ENCODE measurements around the gene DAPK2.
"Not testable (repeated sequence)": the region's sequence is repeated elsewhere in the genome, so short reads cannot be mapped to it uniquely, and the experiment has no call there.

DAPK2 gene

GRCh38 chr15:64058279-64058678 lies 12.0 kb upstream of the DAPK2 start:
- DNase-seq (ENCODE audit: low read depth in 3 of 3, low spot score in 1 of 3) = no peak

- not testable (repeated sequence) for DNase-seq (ENCODE audit: low read depth in 3 of 3, low spot score in 1 of 3)
These were observed 7.4 kb upstream of the DAPK2 start for GRCh38 chr15:64053674-64054073.

- DNase-seq (ENCODE audit: low read depth in 3 of 3, low spot score in 1 of 3) = no peak
These were observed 6.7 kb upstream of the DAPK2 start for GRCh38 chr15:64052925-64053491.

GRCh38 chr15:64051407-64052259 lies 5.3 kb upstream of the DAPK2 start:
- DNase-seq (ENCODE audit: low read depth in 3 of 3, low spot score in 1 of 3) = no peak

GRCh38 chr15:64051093-64051402 lies 4.8 kb upstream of the DAPK2 start:
- DNase-seq (ENCODE audit: low read depth in 3 of 3, low spot score in 1 of 3) = no peak

GRCh38 chr15:64050281-64051092 lies 4.2 kb upstream of the DAPK2 start:
- DNase-seq (ENCODE audit: low read depth in 3 of 3, low spot score in 1 of 3) = no peak

- DNase-seq (ENCODE audit: low read depth in 3 of 3, low spot score in 1 of 3) = no peak
These were observed 2.6 kb upstream of the DAPK2 start for GRCh38 chr15:64048781-64049460.

GRCh38 chr15:64045774-64046420 lies 388 bp downstream of the DAPK2 start:
- DNase-seq (ENCODE audit: low read depth in 3 of 3, low spot score in 1 of 3) = no peak

- no peak for DNase-seq (ENCODE audit: low read depth in 3 of 3, low spot score in 1 of 3)
These were observed 1.2 kb downstream of the DAPK2 start for GRCh38 chr15:64045101-64045435.

GRCh38 chr15:64044300-64045100 lies 1.8 kb downstream of the DAPK2 start:
- no peak for DNase-seq (ENCODE audit: low read depth in 3 of 3, low spot score in 1 of 3)

- no peak for DNase-seq (ENCODE audit: low read depth in 3 of 3, low spot score in 1 of 3)
These were observed 7.2 kb downstream of the DAPK2 start for GRCh38 chr15:64038878-64039610.

- no peak for DNase-seq (ENCODE audit: low read depth in 3 of 3, low spot score in 1 of 3)
These were observed 8.3 kb downstream of the DAPK2 start for GRCh38 chr15:64037966-64038365.

- no peak for DNase-seq (ENCODE audit: low read depth in 3 of 3, low spot score in 1 of 3)
These were observed 9.2 kb downstream of the DAPK2 start for GRCh38 chr15:64037116-64037515.

GRCh38 chr15:64035525-64035924 lies 10.8 kb downstream of the DAPK2 start:
- no peak for DNase-seq (ENCODE audit: low read depth in 3 of 3, low spot score in 1 of 3)

- DNase-seq (ENCODE audit: low read depth in 3 of 3, low spot score in 1 of 3) = no peak
These were observed 11.8 kb downstream of the DAPK2 start for GRCh38 chr15:64034519-64034918.

- no peak for DNase-seq (ENCODE audit: low read depth in 3 of 3, low spot score in 1 of 3)
These were observed 14.0 kb downstream of the DAPK2 start for GRCh38 chr15:64032329-64032728.

- no peak for DNase-seq (ENCODE audit: low read depth in 3 of 3, low spot score in 1 of 3)
These were observed 16.2 kb downstream of the DAPK2 start for GRCh38 chr15:64030123-64030522.

- DNase-seq (ENCODE audit: low read depth in 3 of 3, low spot score in 1 of 3) = no peak
These were observed 16.7 kb downstream of the DAPK2 start for GRCh38 chr15:64029633-64030032.

GRCh38 chr15:64029110-64029509 lies 17.2 kb downstream of the DAPK2 start:
- DNase-seq (ENCODE audit: low read depth in 3 of 3, low spot score in 1 of 3) = no peak

- no peak for DNase-seq (ENCODE audit: low read depth in 3 of 3, low spot score in 1 of 3)
These were observed 19.7 kb downstream of the DAPK2 start for GRCh38 chr15:64026591-64026990.

All from stimulated activated CD4-positive, alpha-beta T cell treated with anti-CD3 and anti-CD28 coated beads, TNF-alpha, amount 100 ng/mL, for 1 hour (primary cell).